Heart right ventricle (tissue), 16 donors: ENCODE measurements around the gene PCBP4. TPM values are rescaled to one million over a fixed set of nuclear protein-coding genes. Genes with fewer than 3 reads are reported as not detected.

Experiments
- ATAC-seq, 8 donors: fragments of 200-7000 bp; cut with Tn5 transposase; one replicate each; pipeline ENCODE4 v1.9.1; 2020; ENCODE audit warnings: mild to moderate bottlenecking in 8 of 8, moderate library complexity in 8 of 8, moderate number of reproducible peaks in 1 of 8
- DNase-seq, 2 donors: peaks; one replicate each; pipeline ENCODE4 v3.0.0-alpha.2; 2020
- H3K27ac ChIP-seq, 10 donors: fragments of 200-600 bp; sonication (generic) in 2 of 10; one replicate each; pipeline versions ENCODE4 v1.5.0 to v1.8.0; 2020 to 2022; ENCODE audit warnings: mild to moderate bottlenecking in 3 of 10
- H3K27me3 ChIP-seq, 7 donors: fragments of 200-600 bp; one replicate each; pipeline ENCODE4 v1.8.0; 2021 to 2022; ENCODE audit warnings: mild to moderate bottlenecking in 2 of 7
- H3K36me3 ChIP-seq, 9 donors: fragments of 200-600 bp; sonication (generic) in 1 of 9; one replicate each; pipeline versions ENCODE4 v1.5.0 to v1.8.0; 2020 to 2022; ENCODE audit warnings: mild to moderate bottlenecking in 2 of 9
- H3K4me1 ChIP-seq, 9 donors: fragments of 200-600 bp; sonication (generic) in 1 of 9; one replicate each; pipeline versions ENCODE4 v1.5.0 to v1.8.0; 2020 to 2022; ENCODE audit warnings: mild to moderate bottlenecking in 4 of 9
- H3K4me3 ChIP-seq, 10 donors: fragments of 200-600 bp; sonication (generic) in 2 of 10; one replicate each; pipeline versions ENCODE4 v1.5.0 to v1.8.0; 2020 to 2022; ENCODE audit warnings: mild to moderate bottlenecking in 7 of 10, moderate library complexity in 2 of 10
- H3K9me3 ChIP-seq, 11 donors: fragments of 200-600 bp in 10 of 11; sonication (generic) in 2 of 11; one replicate each; pipeline versions ENCODE4 v1.5.0 to v1.8.0; 2013 to 2022; ENCODE audit warnings: mild to moderate bottlenecking in 2 of 11, control low read depth in 1 of 11, moderate library complexity in 1 of 11
- CTCF ChIP-seq, 9 donors: fragments of 200-600 bp; sonication (generic) in 2 of 9; IDR thresholded peaks; one replicate each; pipeline versions ENCODE4 v1.5.0 to v1.8.0; 2021 to 2022; ENCODE audit warnings: antibody characterized with exemption in 9 of 9, mild to moderate bottlenecking in 5 of 9, moderate library complexity in 1 of 9
- WGBS, 2 donors: extraction: QIAGEN DNeasy Blood & Tissue Kit; methylation state at CpG; one replicate each; pipeline ENCODE4 v1.1.7; 2013; ENCODE audit warnings: inconsistent platforms in 1 of 2; 5-methylcytosine and 5-hydroxymethylcytosine counted together
- intact Hi-C, 10 donors: fragments of 100-400 bp; cut with DNase I; formaldehyde crosslinking; loops; one replicate each; pipeline versions ENCODE4 v1.11.1 to v1.14.2; 2022
- polyA plus RNA-seq, 2 donors: library from polyadenylated mRNA; stranded (reverse); fragments of 200-250 nt; gene quantifications; one replicate each; pipeline ENCODE4 v1.2.3, GENCODE V29; 2013
- total RNA-seq, 10 donors: library from RNA; stranded (reverse); fragmentation: NEBNext Ultra II Directional in 3 of 10; extraction: Animal tissue kit (Norgen Biotek cat#: 25700) in 3 of 10; gene quantifications; one replicate each; pipeline versions ENCODE4 v1.2.1 to v1.2.4, GENCODE V29; 2021 to 2023
- donor health status: Arrhythmogenic right ventricular cardiomyopathy.
- donor health status: ischemic (EF 13 %, LVEDD 7.1; RV severe dilation, severe dysfunction).
- donor health status: healthy with polysubstance abuse.
- donor health status: DM: no; HTN: yes; CAD: no.
- donor health status: DM: no; HTN: no; CAD: no.
- donor health status: ischemic (EF 25% LVEDD 6.9; RV normal size, moderate dysfunction).
- donor health status: ischemic (EF 25% LVEDD 5.7; RV mildly dilated, moderate dysfunction).
- donor health status: healthy.
- donor health status: DM: yes; HTN: yes; CAD: no.
- donor health status: Ischemic cardiomyopathy.
- donor health status: ischemic (EF 35%, LVEDD 5.7; RV mildly dilated, moderate dysfunction).
- donor health status: nonischemic (EF 11% LVEDD 7.7; RV severe dilation, severe dysfunction).
- donor health status: DM: yes; HTN: yes; CAD: no.
- donor health status: PGD.
- donor health status: ischemic (EF 29% LVEDD 5.4; RV normal size, mild dysfunction).
- donor health status: nonischemic (EF 23%, LVEDD 6.1; RV moderate dilation, normal function).

The PCBP4 gene
- total and polyA plus RNA-seq, 12 donors: 55.1 to 123 (median 62.2) TPM

GRCh38 chr3:51953445-51953844 is 13.8 kb downstream of the PCBP4 start:
- Histone ChIP-seq H3K4me3 (no peak overlapping the region), H3K36me3 (peaks cover 0 to 33% (median 6%) of the 10 kb centered on the region in 9 donors), H3K27ac (no peak overlapping the region), H3K27me3 (peaks cover 0 to 23% (median 0%) of the 10 kb centered on the region in 7 donors), H3K4me1 (peaks cover 0 to 29% (median 15%) of the 10 kb centered on the region in 9 donors), H3K9me3 (no peaks in the 10 kb centered on the region)
- no peak for ATAC-seq
- intact Hi-C loops: no loop called here
- 69 to 75% methylated on average over 3 of the region's 3 CpGs for WGBS, 2 donors
- no peak for DNase-seq
- TF ChIP-seq CTCF (IDR thresholded peaks at IDR 0.05): no peak

GRCh38 chr3:51950899-51951298 is 16.4 kb downstream of the PCBP4 start:
- Histone ChIP-seq H3K4me3 (no peak overlapping the region), H3K4me1 (peaks cover 0 to 16% (median 7%) of the 10 kb centered on the region in 9 donors), H3K9me3 (no peaks in the 10 kb centered on the region), H3K27me3 (peaks cover 0 to 12% (median 0%) of the 10 kb centered on the region in 7 donors), H3K36me3 (peaks cover 0 to 35% (median 0%) of the 10 kb centered on the region in 9 donors), H3K27ac (no peak overlapping the region)
- DNase-seq (no peak), ATAC-seq (no peak)
- intact Hi-C loops: no loop called here
- no peak for TF ChIP-seq CTCF (IDR thresholded peaks at IDR 0.05)
- WGBS, 2 donors: 88 to 91% methylated on average over 2 of the region's 2 CpGs

DNA sequence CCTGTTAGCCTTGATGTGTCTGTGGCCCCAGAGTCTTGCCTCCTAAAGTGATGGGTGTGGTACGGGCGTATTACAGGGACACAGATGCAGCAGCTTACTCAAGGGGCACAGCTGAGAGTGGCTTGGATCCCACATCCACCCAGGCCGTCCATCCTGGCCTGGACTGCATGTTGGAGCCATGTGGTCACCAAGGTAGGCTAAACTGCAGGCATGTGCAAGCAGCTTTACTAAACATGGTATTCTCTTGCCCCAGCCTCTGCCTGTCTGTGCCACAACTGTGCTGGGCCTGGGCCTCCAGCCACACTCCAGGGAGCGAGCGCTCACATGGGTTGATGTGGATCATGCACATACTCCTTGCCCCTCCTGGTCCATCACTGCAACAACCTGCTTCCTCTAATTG is 18.1 kb downstream of the PCBP4 start:
- TF ChIP-seq CTCF (IDR thresholded peaks at IDR 0.05): no peak
- no peaks in the 10 kb centered on the region for H3K27me3 ChIP-seq
- no peaks in the 10 kb centered on the region for H3K9me3 ChIP-seq
- H3K4me3 ChIP-seq: no peak overlapping the region
- intact Hi-C loops: no loop called here
- H3K4me1 ChIP-seq: peaks cover 0 to 10% (median 0%) of the 10 kb centered on the region in 9 donors
- peaks cover 0 to 50% (median 0%) of the 10 kb centered on the region in 9 donors for H3K36me3 ChIP-seq
- 88 to 96% methylated on average over 5 of the region's 5 CpGs for WGBS, 2 donors
- no peak overlapping the region for H3K27ac ChIP-seq
- DNase-seq (no peak), ATAC-seq (no peak)

- H3K9me3 ChIP-seq: no peaks in the 10 kb centered on the region
- DNase-seq (no peak), ATAC-seq (no peak)
- no peak for TF ChIP-seq CTCF (IDR thresholded peaks at IDR 0.05)
- peaks cover 0 to 50% (median 0%) of the 10 kb centered on the region in 9 donors for H3K36me3 ChIP-seq
- intact Hi-C loops: no loop called here
- peaks cover under 1 to 6% (median 5%) of the 10 kb centered on the region in 9 donors for H3K4me1 ChIP-seq
- H3K27me3 ChIP-seq: no peaks in the 10 kb centered on the region
- H3K4me3 ChIP-seq: no peak overlapping the region
- H3K27ac ChIP-seq: no peak overlapping the region
- 90 to 92% methylated on average over 10 of the region's 10 CpGs for WGBS, 2 donors
Measured at GRCh38 chr3:51948016-51948580, 19.2 kb downstream of the PCBP4 start.
